GM23248 (cell line): ENCODE data around the gene B4GAT1. TPM values are rescaled to one million over a fixed set of nuclear protein-coding genes. Genes with fewer than 3 reads are reported as not detected.

Source experiments
- DNase-seq: peaks from one replicate; pipeline ENCODE4 v3.0.0-alpha.2; 2015
- H2AFZ ChIP-seq: fragments of 200-600 bp; sonication (generic); 2 replicates; pipeline ENCODE4 v1.6.1; 2016; ENCODE audit warnings: antibody characterized with exemption
- H3F3A ChIP-seq: fragments of 200-600 bp; sonication (generic); 2 replicates; pipeline ENCODE4 v1.6.1; 2016; ENCODE audit warnings: mild to moderate bottlenecking, antibody characterized with exemption, mixed run types; ENCODE audit not compliant: insufficient read depth
- H3K27ac ChIP-seq: fragments of 200-600 bp; sonication (generic); 2 replicates; pipeline ENCODE4 v1.5.1; 2016; ENCODE audit warnings: mild to moderate bottlenecking
- H3K27me3 ChIP-seq: fragments of 200-600 bp; sonication (generic); replicated peaks from 2 replicates; pipeline ENCODE4 v1.6.1; 2016; ENCODE audit warnings: mild to moderate bottlenecking; ENCODE audit not compliant: insufficient read depth
- H3K36me3 ChIP-seq: fragments of 200-600 bp; sonication (generic); 2 replicates; pipeline ENCODE4 v1.6.1; 2016; ENCODE audit warnings: low read depth, mild to moderate bottlenecking
- H3K4me1 ChIP-seq: fragments of 200-600 bp; sonication (generic); 2 replicates; pipeline ENCODE4 v1.6.1; 2016; ENCODE audit warnings: mild to moderate bottlenecking; ENCODE audit not compliant: insufficient read depth
- H3K4me2 ChIP-seq: fragments of 200-600 bp; sonication (generic); one replicate; pipeline ENCODE4 v1.6.1; 2016; ENCODE audit warnings: mild to moderate bottlenecking; ENCODE audit not compliant: unreplicated experiment
- H3K4me3 ChIP-seq: fragments of 200-600 bp; sonication (generic); 2 replicates; pipeline ENCODE4 v1.5.1; 2016; ENCODE audit warnings: mild to moderate bottlenecking
- H3K79me2 ChIP-seq: fragments of 200-600 bp; sonication (generic); 2 replicates; pipeline ENCODE4 v1.6.1; 2016; ENCODE audit warnings: mild to moderate bottlenecking; ENCODE audit not compliant: insufficient read depth
- H3K9ac ChIP-seq: fragments of 200-600 bp; sonication (generic); 2 replicates; pipeline ENCODE4 v1.6.1; 2016; ENCODE audit warnings: mild to moderate bottlenecking
- H3K9me2 ChIP-seq: fragments of 200-600 bp; sonication (generic); 2 replicates; pipeline ENCODE4 v1.6.1; 2016; ENCODE audit warnings: mixed run types, mild to moderate bottlenecking, moderate library complexity; ENCODE audit not compliant: insufficient read depth
- H3K9me3 ChIP-seq: fragments of 200-600 bp; sonication (generic); one replicate; pipeline ENCODE4 v1.6.1; 2017; ENCODE audit warnings: low read depth
- H4K20me1 ChIP-seq: fragments of 200-600 bp; sonication (generic); 2 replicates; pipeline ENCODE4 v1.6.0; 2016; ENCODE audit not compliant: insufficient read depth
- EZH2 ChIP-seq: fragments of 200-600 bp; sonication (generic); IDR thresholded peaks from 2 replicates; pipeline ENCODE4 v1.6.1; 2018; ENCODE audit warnings: antibody characterized with exemption, mild to moderate bottlenecking; ENCODE audit not compliant: insufficient read depth, poor library complexity, severe bottlenecking
- EZH2phosphoT487 ChIP-seq: fragments of 200-600 bp; sonication (generic); IDR thresholded peaks from 2 replicates; pipeline ENCODE4 v1.6.1; 2018; ENCODE audit warnings: antibody characterized with exemption, moderate library complexity, mild to moderate bottlenecking, low read depth; ENCODE audit not compliant: insufficient read depth
- WGBS, 2 experiments: methylation state at CpG; one replicate each; pipeline ENCODE4 v1.1.6; 2015 to 2017; ENCODE audit warnings: low lambda C conversion rate in 2 of 2, low coverage in 1 of 2; ENCODE audit errors: missing lambda C conversion rate in 2 of 2; 5-methylcytosine and 5-hydroxymethylcytosine counted together
- in situ Hi-C: fragments of 300-500 bp; cut with MboI; formaldehyde crosslinking; loops from 2 replicates; pipeline ENCODE4 v1.15.0; 2020
- polyA plus RNA-seq: library from polyadenylated mRNA; unstranded; fragments of >200 nt; fragmentation: Nextera tagmentation; extraction: Ambion mirVana; gene quantifications from 2 replicates; pipeline ENCODE4 v1.2.1, GENCODE V29; 2016
- total RNA-seq: library from RNA; depleted of rRNA; stranded (reverse); fragments of >200 nt; shearing (Covaris generic); gene quantifications from 2 replicates; pipeline ENCODE4 v1.2.3, GENCODE V29; 2014

B4GAT1 gene
- total and polyA plus RNA-seq, 2 experiments from 2014 or later, result 23.9 to 32.0 TPM

DNA sequence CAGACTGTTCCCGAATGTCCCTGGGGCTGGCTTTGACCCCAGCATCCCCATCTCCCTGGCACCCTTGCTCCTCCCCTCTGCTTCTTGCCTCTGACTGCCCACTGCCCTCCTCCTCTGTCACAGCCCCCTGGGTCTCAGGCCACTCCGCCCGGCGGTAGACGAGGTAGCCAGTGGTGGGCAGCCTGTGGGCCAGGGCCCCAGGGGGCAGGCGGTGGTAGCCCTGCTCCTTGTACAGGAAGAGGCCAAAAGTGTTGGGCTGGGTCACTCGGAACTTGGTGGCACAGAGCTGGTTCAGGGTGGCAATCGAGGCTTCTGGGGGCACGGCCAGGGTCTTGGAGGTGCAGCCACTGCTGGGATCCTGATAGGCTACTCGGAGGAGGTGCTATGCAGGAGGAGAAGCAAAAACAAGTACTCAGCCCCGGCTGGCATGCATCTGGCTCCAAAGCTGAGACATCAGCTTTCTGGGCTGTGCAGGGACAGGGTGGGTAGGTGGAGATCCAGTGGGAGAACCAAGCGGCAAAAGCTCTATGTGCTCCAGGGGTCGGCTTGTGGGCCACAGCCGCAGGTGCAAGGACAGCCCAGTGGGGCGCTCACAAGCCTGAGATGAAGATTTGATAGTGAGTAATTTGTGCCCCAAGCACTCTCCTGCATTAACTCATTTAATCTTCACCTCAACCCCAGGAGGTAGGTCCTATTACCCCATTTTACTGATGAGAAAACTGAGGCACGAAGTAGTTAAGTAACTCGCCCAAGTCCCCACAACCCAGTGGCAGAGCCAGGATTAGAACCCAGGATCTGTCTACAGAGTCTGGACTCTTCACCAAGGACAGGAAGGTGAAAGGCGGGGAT, 14.8 kb downstream of the B4GAT1 start:
- TF ChIP-seq EZH2 (no peak), EZH2phosphoT487 (no peak)
- Histone ChIP-seq H3K27me3 (no peaks in the 10 kb centered on the region), H3K9ac (no peak overlapping the region), H3K27ac (no peak overlapping the region), H3K36me3 (no peaks in the 10 kb centered on the region; the same call in 1 of the 2 replicates), H3K79me2 (peaks cover 39% of the 10 kb centered on the region), H3K4me1 (peaks cover 26% of the 10 kb centered on the region), H3K4me2 (no peak overlapping the region), H3K4me3 (no peak overlapping the region), H2AFZ (no peak overlapping the region), H3K9me2 (no peaks in the 10 kb centered on the region), H3K9me3 (no peaks in the 10 kb centered on the region), H3F3A (peaks cover 41% of the 10 kb centered on the region), H4K20me1 (no peaks in the 10 kb centered on the region)
- WGBS, 2 experiments, result 75 to 76% methylated on average over 18 of the region's 18 CpGs
- in situ Hi-C loops, result no loop called here
- DNase-seq, result no peak

DNA sequence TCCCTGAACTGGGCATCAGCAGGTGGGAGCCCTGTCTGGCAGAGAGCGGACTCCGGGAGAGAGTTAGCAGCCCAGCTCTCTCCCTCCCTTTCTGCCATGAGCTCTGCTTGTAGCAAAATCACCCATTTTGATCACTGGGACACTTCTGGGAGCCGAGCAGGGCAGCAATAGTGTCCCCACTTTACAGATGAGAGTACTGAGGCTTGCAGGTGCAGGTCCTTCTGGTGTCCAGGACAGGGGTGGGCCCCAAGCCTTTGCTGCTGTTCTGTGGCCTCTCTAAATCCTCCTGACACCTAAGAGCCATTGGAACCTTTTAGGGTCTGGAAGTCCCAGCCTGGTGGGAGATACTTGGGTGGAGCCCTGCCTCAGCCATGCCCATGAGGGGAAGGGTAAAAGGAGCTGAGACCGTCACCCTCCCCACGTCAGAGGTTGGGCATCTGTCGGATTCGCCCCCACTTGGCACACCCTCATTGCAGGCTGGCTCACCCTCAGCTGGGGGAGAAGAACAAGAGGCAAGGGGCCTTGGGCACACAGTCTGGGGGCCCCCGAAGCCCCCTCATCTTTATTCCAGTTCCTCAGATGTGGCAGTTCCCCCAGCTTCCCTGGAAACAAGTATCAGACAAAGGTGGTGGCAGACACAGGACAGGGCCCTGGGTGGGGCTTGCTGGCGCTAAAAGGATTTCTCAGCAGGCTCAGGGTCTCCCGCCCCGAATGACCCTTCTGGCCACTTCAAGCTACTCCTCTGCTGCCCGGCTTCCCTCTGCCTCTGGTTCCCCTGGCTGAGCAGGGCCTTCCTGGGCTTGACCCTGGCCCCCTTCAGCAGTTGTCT, 15.7 kb downstream of the B4GAT1 start:
- no peak for TF ChIP-seq EZH2phosphoT487
- no peak for TF ChIP-seq EZH2
- Histone ChIP-seq H3K9ac (no peak overlapping the region), H4K20me1 (no peaks in the 10 kb centered on the region), H3K36me3 (no peaks in the 10 kb centered on the region; the same call in 1 of the 2 replicates), H3K27me3 (no peaks in the 10 kb centered on the region), H3K79me2 (peaks cover 39% of the 10 kb centered on the region), H2AFZ (no peak overlapping the region), H3K9me3 (no peaks in the 10 kb centered on the region), H3K9me2 (no peaks in the 10 kb centered on the region), H3K27ac (no peak overlapping the region), H3K4me2 (no peak overlapping the region), H3K4me3 (no peak overlapping the region), H3K4me1 (peaks cover 23% of the 10 kb centered on the region), H3F3A (peaks cover 39% of the 10 kb centered on the region)
- no peak for DNase-seq
- in situ Hi-C loops, result no loop called here
- 89 to 92% methylated on average over 12 of the region's 12 CpGs for WGBS, 2 experiments

GRCh38 chr11:66330931-66331330, 16.5 kb downstream of the B4GAT1 start:
- TF ChIP-seq EZH2phosphoT487, result no peak
- no peak for TF ChIP-seq EZH2
- Histone ChIP-seq H3K27me3 (no peaks in the 10 kb centered on the region), H3F3A (peaks cover 39% of the 10 kb centered on the region), H3K36me3 (no peaks in the 10 kb centered on the region; the same call in 1 of the 2 replicates), H3K9ac (no peak overlapping the region), H3K4me1 (peaks cover 29% of the 10 kb centered on the region), H3K27ac (no peak overlapping the region), H3K79me2 (peaks cover 37% of the 10 kb centered on the region), H3K9me3 (no peaks in the 10 kb centered on the region), H2AFZ (no peak overlapping the region), H4K20me1 (no peaks in the 10 kb centered on the region), H3K9me2 (no peaks in the 10 kb centered on the region), H3K4me2 (no peak overlapping the region), H3K4me3 (no peak overlapping the region)
- DNase-seq, result no peak
- in situ Hi-C loops, result no loop called here
- WGBS, 2 experiments, result 73 to 74% methylated on average over 10 of the region's 10 CpGs

GRCh38 chr11:66329165-66329673, 18.2 kb downstream of the B4GAT1 start:
- Histone ChIP-seq H3K4me1 (peaks cover 46% of the 10 kb centered on the region), H3K27me3 (no peaks in the 10 kb centered on the region), H3K9me3 (no peaks in the 10 kb centered on the region), H3F3A (peaks cover 41% of the 10 kb centered on the region), H3K79me2 (peaks cover 20% of the 10 kb centered on the region), H4K20me1 (no peaks in the 10 kb centered on the region), H2AFZ (no peak overlapping the region), H3K36me3 (no peaks in the 10 kb centered on the region; the same call in 1 of the 2 replicates), H3K27ac (peak overlapping the region; percentile 95), H3K4me3 (no peak overlapping the region), H3K9ac (peak overlapping the region; percentile 76; the same call in 1 of the 2 replicates), H3K4me2 (no peak overlapping the region), H3K9me2 (no peaks in the 10 kb centered on the region)
- in situ Hi-C loops, result no loop called here
- DNase-seq, result no peak
- WGBS, 2 experiments, result 74 to 81% methylated on average over 3 of the region's 3 CpGs
- TF ChIP-seq EZH2phosphoT487, result no peak
- no peak for TF ChIP-seq EZH2
